GM21381 (cell line): Measurements from ENCODE around the gene PLCD1.
"Not testable (repeated sequence)": the region's sequence is repeated elsewhere in the genome, so short reads cannot be mapped to it uniquely, and the experiment has no call there.

Experiments used
- ATAC-seq: cut with Tn5 transposase; IDR thresholded peaks from one replicate; pipeline ENCODE4 v1.9.1; 2021; ENCODE audit warnings: mild to moderate bottlenecking, moderate library complexity; ENCODE audit not compliant: unreplicated experiment

The PLCD1 gene

DNA sequence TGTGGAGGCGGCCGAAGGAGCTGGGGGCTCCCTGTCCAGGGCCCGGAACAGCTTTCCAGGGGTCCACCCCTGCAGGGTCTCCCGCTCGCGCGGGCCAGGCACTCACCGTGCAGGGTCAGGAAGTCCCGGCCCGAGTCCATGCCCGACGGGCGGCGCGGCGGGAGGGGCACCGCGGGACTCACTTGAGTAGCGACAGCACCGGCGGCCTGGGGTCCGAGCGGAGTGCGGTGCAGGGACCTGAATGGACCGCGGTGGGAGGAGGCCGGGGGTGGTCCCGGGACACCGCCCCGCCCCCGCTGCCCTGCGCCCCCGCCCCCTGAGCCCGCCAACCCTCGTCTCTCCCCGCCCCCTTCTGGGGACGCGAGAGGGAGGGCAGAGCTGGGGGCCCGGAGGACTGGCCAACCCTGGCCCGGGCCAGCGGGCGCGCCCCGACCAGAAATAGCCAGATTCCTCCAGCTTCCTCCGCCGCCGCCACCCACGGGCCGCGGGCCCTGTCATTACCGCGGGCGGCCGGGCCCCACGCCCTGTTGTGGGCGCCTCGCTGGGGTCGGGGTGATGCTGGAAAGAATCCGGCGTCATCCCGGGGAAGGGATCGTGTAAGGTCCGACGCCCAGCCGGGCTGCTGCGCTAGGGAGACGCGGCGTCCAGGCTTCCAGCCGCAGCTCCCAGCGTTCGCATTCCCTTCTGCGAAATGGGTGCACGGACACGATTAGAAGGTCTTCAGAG lies at the start of gene PLCD1:
Gene PLCD1, minus strand, starts transcription at position 243 of the 726 bp plus-strand sequence. Its CDS starts 103 bp downstream, at position 140.
- no peak for ATAC-seq

- not testable (repeated sequence) for ATAC-seq
Measured at GRCh38 chr3:38077073-38077472, 47.6 kb upstream of the PLCD1 start.

DNA sequence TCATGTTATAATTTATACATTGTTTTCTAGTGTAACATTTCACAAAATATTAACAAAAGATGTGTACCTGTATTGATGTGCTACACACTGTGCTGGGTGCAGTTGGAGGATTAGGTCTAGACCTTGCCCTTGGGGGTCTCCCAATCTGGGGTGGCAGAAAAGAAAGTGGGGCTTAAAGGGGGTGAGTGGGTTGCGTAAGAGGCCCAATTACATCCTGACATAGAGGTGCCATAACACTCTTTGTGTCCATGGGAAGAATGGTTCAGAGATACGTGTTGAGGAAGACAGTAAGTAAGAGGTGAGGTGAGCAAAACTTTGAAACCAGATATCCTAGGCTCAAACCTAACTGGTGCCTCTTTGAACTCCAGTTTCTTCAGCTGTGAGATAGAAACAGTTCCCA lies 40.6 kb upstream of the PLCD1 start:
- no peak for ATAC-seq

- no peak for ATAC-seq
Measured at GRCh38 chr3:38067508-38068233, 38.2 kb upstream of the PLCD1 start.

- ATAC-seq = not testable (repeated sequence)
Measured at GRCh38 chr3:38064453-38064852, 35.0 kb upstream of the PLCD1 start.

DNA sequence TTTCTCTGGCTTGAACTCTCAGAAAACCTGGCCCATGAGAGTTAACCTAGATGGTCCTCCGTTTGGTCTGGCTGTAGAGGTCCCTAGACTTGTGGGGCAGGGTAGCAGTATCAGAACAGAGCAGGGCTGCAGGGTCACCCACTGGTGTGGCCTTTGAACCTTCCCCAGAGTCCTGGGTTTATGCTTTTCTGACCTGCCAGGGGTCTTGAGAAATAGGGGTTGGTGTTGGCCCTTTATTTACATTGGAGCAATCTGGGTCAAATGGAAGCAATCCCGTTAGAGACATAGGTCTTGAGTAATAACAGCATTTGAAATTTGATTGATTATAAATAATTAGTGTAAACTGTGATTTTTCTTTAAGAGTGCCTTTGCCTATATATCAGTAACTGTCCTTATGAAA lies 33.4 kb upstream of the PLCD1 start:
- ATAC-seq = no peak

GRCh38 chr3:38059591-38059990 lies 30.1 kb upstream of the PLCD1 start:
- ATAC-seq = no peak

DNA sequence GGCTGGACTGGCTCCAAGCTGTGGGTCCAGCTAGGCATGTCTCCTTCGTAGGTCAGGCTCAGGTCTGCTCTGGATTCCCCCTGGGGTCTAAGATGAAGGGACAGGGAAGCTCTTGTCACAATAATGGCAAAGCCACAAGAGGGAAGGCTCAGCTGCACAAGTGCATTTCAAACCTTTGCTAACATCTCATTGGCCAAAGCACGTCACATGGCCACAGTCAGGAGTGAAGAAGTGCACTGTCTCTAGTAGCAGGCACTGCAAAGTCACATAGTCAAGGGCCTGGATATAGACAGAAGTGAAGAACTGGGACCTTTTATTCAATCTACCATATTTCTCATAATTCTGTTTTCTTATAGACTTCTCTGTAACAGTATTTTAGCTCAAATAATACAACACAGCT lies 29.7 kb upstream of the PLCD1 start:
- no peak for ATAC-seq

DNA sequence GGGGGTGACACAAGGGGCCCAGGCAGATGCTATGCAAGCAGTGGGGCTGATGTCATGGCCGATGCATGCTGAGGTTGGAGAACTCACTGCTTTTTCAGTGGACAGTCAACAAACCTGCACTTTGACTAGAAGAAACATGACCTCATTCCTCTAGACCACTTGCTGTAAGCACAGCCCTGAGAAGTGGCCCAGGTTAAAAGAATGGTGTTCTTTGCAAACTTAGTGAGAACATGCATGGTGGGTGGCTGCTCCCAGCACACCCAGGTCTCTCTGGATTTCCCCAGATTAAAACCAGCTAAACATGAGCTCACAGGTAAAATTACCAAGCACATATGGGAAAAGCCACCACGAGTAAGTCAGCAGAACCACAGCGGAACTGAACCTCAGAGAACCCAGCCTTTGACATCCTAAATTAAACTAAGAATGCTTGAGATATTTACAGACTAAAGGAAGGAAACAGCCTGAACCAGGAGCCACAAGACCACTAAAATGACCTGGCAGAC lies 25.1 kb upstream of the PLCD1 start:
- no peak for ATAC-seq

GRCh38 chr3:38053813-38054498 lies 24.5 kb upstream of the PLCD1 start:
- not testable (repeated sequence) for ATAC-seq

DNA sequence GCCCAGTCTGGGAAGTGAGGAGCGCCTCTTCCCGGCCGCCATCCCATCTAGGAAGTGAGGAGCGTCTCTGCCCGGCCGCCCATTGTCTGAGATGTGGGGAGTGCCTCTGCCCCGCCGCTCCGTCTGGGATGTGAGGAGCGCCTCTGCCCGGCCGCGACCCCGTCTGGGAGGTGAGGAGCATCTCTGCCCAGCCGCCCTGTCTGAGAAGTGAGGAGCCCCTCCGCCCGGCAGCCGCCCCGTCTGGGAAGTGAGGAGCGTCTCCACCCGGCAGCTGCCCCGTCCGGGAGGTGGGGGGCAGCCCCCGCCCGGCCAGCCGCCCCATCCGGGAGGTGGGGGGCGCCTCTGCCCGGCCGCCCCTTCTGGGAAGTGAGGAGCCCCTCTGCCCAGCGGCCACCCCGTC lies 23.8 kb upstream of the PLCD1 start:
- ATAC-seq = not testable (repeated sequence)

DNA sequence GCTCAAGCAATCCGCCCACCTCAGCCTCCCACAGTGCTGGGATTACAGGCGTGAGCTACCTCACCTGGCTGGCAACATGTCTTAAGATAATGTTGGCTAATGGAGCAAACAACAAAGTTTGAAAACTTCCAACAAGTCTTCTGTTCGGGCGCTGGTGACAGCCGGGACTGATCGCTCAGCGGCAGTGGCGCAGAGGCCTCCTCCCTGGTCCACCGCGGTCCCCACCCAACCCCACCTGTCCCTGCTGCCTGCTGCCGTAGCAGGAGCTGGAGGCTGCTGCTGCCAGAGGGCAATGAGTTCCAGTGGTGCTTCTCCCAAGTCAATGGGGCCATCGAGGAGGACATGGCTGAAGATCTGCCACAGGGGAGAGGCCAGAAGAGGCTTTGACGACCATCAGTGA lies 21.7 kb upstream of the PLCD1 start:
- ATAC-seq = no peak

GRCh38 chr3:38049358-38050126 lies 20.1 kb upstream of the PLCD1 start:
- no peak for ATAC-seq

DNA sequence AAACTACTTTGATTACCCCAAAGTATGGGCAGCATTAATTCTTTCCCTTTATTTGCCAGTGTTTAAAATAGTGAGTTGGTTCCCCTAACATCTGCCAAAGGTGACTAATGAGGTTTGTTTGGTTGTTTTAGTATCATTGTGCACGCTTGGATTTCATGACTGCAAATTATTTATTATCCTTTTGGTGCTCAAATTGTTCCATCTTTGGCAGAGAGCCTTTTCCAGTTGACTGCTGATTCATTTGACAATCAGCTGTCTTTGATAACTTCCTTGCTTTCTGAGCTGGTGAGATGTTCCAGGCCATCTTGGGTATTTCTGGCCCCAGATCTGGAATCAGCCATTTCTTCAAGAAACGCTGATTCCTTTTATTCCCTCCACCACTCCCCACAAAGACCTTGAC lies 18.5 kb upstream of the PLCD1 start:
- no peak for ATAC-seq

- no peak for ATAC-seq
Measured at GRCh38 chr3:38046821-38047220, 17.4 kb upstream of the PLCD1 start.

DNA sequence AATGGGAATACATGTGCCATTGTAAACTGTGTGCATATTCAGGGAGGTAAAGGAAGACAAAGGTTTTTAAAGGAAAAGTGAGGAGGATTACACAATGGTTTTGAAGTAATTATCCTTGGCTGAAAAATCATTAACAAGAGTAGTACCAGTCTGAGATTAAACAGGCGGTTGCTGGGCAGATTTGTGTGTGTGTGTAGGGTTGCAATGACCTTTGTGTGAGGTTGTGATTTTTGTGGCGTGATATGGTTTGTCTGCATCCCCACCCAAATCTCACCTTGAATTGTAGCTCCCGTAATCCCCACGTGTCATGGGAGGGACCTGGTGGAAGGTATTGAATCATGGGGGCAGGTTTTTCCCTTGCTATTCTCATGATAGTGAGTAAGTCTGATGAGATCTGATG lies 16.6 kb upstream of the PLCD1 start:
- no peak for ATAC-seq

- no peak for ATAC-seq
Measured at GRCh38 chr3:38043486-38043885, 14.0 kb upstream of the PLCD1 start.

DNA sequence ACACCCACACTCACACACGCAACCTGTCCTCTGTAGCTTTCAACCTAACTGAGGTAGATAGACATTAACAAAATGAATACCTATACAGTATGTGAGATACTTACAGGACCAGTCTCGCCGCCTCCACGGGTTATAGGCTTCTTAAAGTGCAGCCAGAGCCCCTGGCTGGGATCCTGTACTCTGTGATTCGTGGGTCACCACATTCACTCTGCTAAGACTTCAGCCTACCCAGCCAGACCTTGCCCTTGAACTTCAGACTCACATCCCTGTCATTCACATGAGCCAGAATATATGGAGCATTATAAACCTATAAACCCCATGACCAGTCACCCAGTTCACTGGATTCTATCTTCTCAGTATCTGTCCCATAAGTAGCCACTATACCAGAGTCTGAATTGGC lies 11.0 kb upstream of the PLCD1 start:
- no peak for ATAC-seq

DNA sequence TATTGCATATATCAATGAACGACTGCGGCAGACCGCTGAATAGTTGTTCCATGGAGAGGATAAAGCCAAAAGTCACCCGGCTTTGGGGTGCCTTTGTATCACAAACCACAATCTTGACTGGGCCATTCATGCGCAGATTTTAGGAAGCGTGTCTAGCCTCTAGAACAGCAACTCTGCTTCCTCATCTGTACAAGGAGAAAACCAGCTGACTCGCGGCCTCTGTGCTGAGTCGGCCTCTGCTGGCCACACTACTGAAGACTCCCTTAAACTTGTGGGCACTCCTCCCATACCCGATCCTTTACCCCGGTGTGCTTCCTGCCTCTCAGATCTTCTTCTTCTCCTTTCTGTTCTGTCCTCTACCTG lies 10.4 kb upstream of the PLCD1 start:
- ATAC-seq = peak; percentile 47

GRCh38 chr3:38039101-38039898 lies 9.9 kb upstream of the PLCD1 start, which contains the start of gene DLEC1:
DLEC1 (plus strand) TSS chr3:38039208; CDS start chr3:38039226, 18 bp downstream.
- ATAC-seq = peak; percentile 90
